Liver (tissue), 3 donors: ENCODE measurements around the gene ZSWIM8.

ENCODE experiments used
- ATF3 ChIP-seq: IDR thresholded peaks from 2 replicates; pipeline ENCODE4 v1.6.1; 2016; ENCODE audit warnings: antibody characterized with exemption
- CTCF ChIP-seq: fragments of 150-350 bp; IDR thresholded peaks from 2 replicates; pipeline ENCODE4 v1.5.1; 2017; ENCODE audit warnings: improper control_type of control experiment, low read depth, low read length; ENCODE audit not compliant: missing input control
- GABPA ChIP-seq, 2 donors: IDR thresholded peaks in 1 of 2; conservative IDR thresholded peaks in 1 of 2; 2 replicates each; pipeline ENCODE4 v1.6.1; 2016; ENCODE audit warnings: antibody characterized with exemption in 2 of 2, mild to moderate bottlenecking in 1 of 2, moderate library complexity in 1 of 2
- JUND ChIP-seq, 2 donors: IDR thresholded peaks; 2 replicates each; pipeline ENCODE4 v1.6.1; 2016; ENCODE audit warnings: antibody characterized with exemption in 2 of 2
- MAX ChIP-seq: IDR thresholded peaks from 2 replicates; pipeline ENCODE4 v1.6.1; 2016; ENCODE audit warnings: antibody characterized with exemption
- RAD21 ChIP-seq, 2 donors: IDR thresholded peaks; 2 replicates each; pipeline ENCODE4 v1.6.1; 2016; ENCODE audit warnings: antibody characterized with exemption in 2 of 2, mild to moderate bottlenecking in 2 of 2
- REST ChIP-seq: IDR thresholded peaks from 2 replicates; pipeline ENCODE4 v1.6.1; 2016; ENCODE audit warnings: antibody characterized with exemption, mild to moderate bottlenecking
- donor health status: healthy.
- donor health status: healthy.

- TF ChIP-seq RAD21 (IDR thresholded peaks at IDR 0.05) (no peak), CTCF (no peak), GABPA (IDR thresholded peaks at IDR 0.05 in 1 of 2, conservative IDR thresholded peaks at IDR 0.05 in 1 of 2) (no peak), REST (no peak), ATF3 (no peak), JUND (IDR thresholded peaks at IDR 0.05) (no peak), MAX (no peak)
These were observed 34.6 kb upstream of the ZSWIM8 start for GRCh38 chr10:73750819-73751218.
